ENCODE data around the gene FCHSD2. TPM values are rescaled to one million over a fixed set of nuclear protein-coding genes. Genes with fewer than 3 reads are reported as not detected.

The FCHSD2 gene
- total RNA-seq, 2 experiments from 2014 or later, result 29.2 to 30.8 TPM

Other genes starting within 250 kb of the FCHSD2 start
- not detected for gene P2RY2, start 76.0 kb upstream of the FCHSD2 start, total RNA-seq
- not detected for gene P2RY6, start 130.0 kb upstream of the FCHSD2 start, total RNA-seq
- gene ARHGEF17, start 166.0 kb upstream of the FCHSD2 start, total RNA-seq, result under 1 TPM in 1 of 2 experiments, not detected in 1; 0.02 TPM
- gene RELT, start 234.1 kb upstream of the FCHSD2 start, total RNA-seq, result 10 to 100 TPM; 31.0 to 33.2 TPM

Measured in activated CD8-positive, alpha-beta memory T cell treated with anti-CD3 and anti-CD28 coated beads for 36 hours (primary cell).